Esophagus (tissue), 2 donors: ENCODE measurements around the gene TMEM151A. TPM values are rescaled to one million over a fixed set of nuclear protein-coding genes. Genes with fewer than 3 reads are reported as not detected.

Experiments used
- H3K27ac ChIP-seq, 2 donors: one replicate each; pipeline ENCODE4 v1.5.1; 2013; ENCODE audit warnings: low read depth in 2 of 2, mild to moderate bottlenecking in 2 of 2, inconsistent platforms in 1 of 2, low read length in 1 of 2, moderate library complexity in 1 of 2
- H3K27me3 ChIP-seq, 2 donors: one replicate each; pipeline ENCODE4 v1.6.1; 2013; ENCODE audit warnings: low read length in 2 of 2, control low read depth in 1 of 2, mild to moderate bottlenecking in 1 of 2; ENCODE audit not compliant: insufficient read depth in 2 of 2, control insufficient read depth in 1 of 2
- H3K36me3 ChIP-seq, 2 donors: one replicate each; pipeline ENCODE4 v1.6.1; 2013; ENCODE audit warnings: low read length in 1 of 2; ENCODE audit not compliant: control insufficient read depth in 2 of 2, insufficient read depth in 2 of 2
- H3K4me1 ChIP-seq, 2 donors: one replicate each; pipeline ENCODE4 v1.6.1; 2013; ENCODE audit warnings: low read length in 1 of 2; ENCODE audit not compliant: control insufficient read depth in 2 of 2, insufficient read depth in 2 of 2
- H3K4me3 ChIP-seq, 2 donors: one replicate each; pipeline ENCODE4 v1.5.1; 2013; ENCODE audit warnings: low read length in 2 of 2, mild to moderate bottlenecking in 2 of 2, low read depth in 1 of 2, moderate library complexity in 1 of 2
- H3K9me3 ChIP-seq, 2 donors: one replicate each; pipeline ENCODE4 v1.6.1; 2013; ENCODE audit warnings: mild to moderate bottlenecking in 2 of 2, low read depth in 1 of 2, low read length in 1 of 2, moderate library complexity in 1 of 2; ENCODE audit not compliant: control insufficient read depth in 2 of 2, insufficient read depth in 1 of 2
- WGBS, 2 donors: extraction: QIAGEN DNeasy Blood & Tissue Kit; methylation state at CpG; one replicate each; pipeline ENCODE4 v1.1.7; 2013; 5-methylcytosine and 5-hydroxymethylcytosine counted together
- polyA plus RNA-seq, 2 donors: library from polyadenylated mRNA; stranded (reverse); fragments of 200-250 nt; gene quantifications; one replicate each; pipeline ENCODE4 v1.2.3, GENCODE V29; 2013
- donor health status: healthy with polysubstance abuse.
- donor health status: Bipolar disorder and iron deficiency.

Gene TMEM151A
- polyA plus RNA-seq, 2 donors, result 0.01 to 0.04 TPM

- Histone ChIP-seq H3K4me1 (peaks cover 3 to 11% of the 10 kb centered on the region in 2 donors), H3K27ac (no peak overlapping the region), H3K27me3 (no peaks in the 10 kb centered on the region), H3K36me3 (peaks cover 7 to 41% of the 10 kb centered on the region in 2 donors), H3K4me3 (no peak overlapping the region), H3K9me3 (no peaks in the 10 kb centered on the region)
- 89 to 92% methylated on average over 25 to 26 of the region's 26 CpGs for WGBS, 2 donors
Observed at GRCh38 chr11:66265531-66266377, 25.9 kb upstream of the TMEM151A start.

- Histone ChIP-seq H3K4me3 (no peak overlapping the region), H3K9me3 (no peaks in the 10 kb centered on the region), H3K27ac (peak overlapping the region in 1 of 2 donors; percentile 96), H3K27me3 (no peaks in the 10 kb centered on the region), H3K36me3 (peaks cover 7 to 35% of the 10 kb centered on the region in 2 donors), H3K4me1 (peaks cover 3 to 11% of the 10 kb centered on the region in 2 donors)
- 74 to 77% methylated on average over 20 of the region's 20 CpGs for WGBS, 2 donors
Observed at GRCh38 chr11:66266378-66267038, 25.2 kb upstream of the TMEM151A start.

- Histone ChIP-seq H3K4me1 (peaks cover 3 to 11% of the 10 kb centered on the region in 2 donors), H3K4me3 (peak overlapping the region; percentile 59 to 63), H3K27ac (peak overlapping the region; percentile 95 to 96), H3K27me3 (no peaks in the 10 kb centered on the region), H3K36me3 (peaks cover 10 to 35% of the 10 kb centered on the region in 2 donors), H3K9me3 (no peaks in the 10 kb centered on the region)
- 18 to 25% methylated on average over 13 of the region's 13 CpGs for WGBS, 2 donors
Observed at GRCh38 chr11:66267039-66267378, 24.7 kb upstream of the TMEM151A start.

- 0 to 1% methylated on average over 59 to 61 of the region's 61 CpGs for WGBS, 2 donors
- peak overlapping the region; percentile 59 to 63 for H3K4me3 ChIP-seq
- peak overlapping the region; percentile 95 to 96 for H3K27ac ChIP-seq
- H3K27me3 ChIP-seq, result no peaks in the 10 kb centered on the region
- peaks cover 7 to 35% of the 10 kb centered on the region in 2 donors for H3K36me3 ChIP-seq
- H3K4me1 ChIP-seq, result peaks cover 3 to 11% of the 10 kb centered on the region in 2 donors
- no peaks in the 10 kb centered on the region for H3K9me3 ChIP-seq
Observed at GRCh38 chr11:66267379-66268243, 24.1 kb upstream of the TMEM151A start.

- Histone ChIP-seq H3K36me3 (peaks cover 14 to 36% of the 10 kb centered on the region in 2 donors), H3K9me3 (no peaks in the 10 kb centered on the region), H3K27me3 (no peaks in the 10 kb centered on the region), H3K27ac (peak within 1 kb of the TSS; percentile 95 to 98), H3K4me1 (peaks cover 3 to 11% of the 10 kb centered on the region in 2 donors), H3K4me3 (peak within 1 kb of the TSS; percentile 77 to 84)
- WGBS, 2 donors, result 0 to 1% methylated on average over 63 to 64 of the region's 64 CpGs
Observed at GRCh38 chr11:66268244-66268951, 23.3 kb upstream of the TMEM151A start, which contains the start of gene RAB1B. Gene RAB1B, plus strand, starts transcription at chr11:66268639. Its CDS starts 41 bp downstream, at chr11:66268680.

- Histone ChIP-seq H3K9me3 (no peaks in the 10 kb centered on the region), H3K4me3 (peak overlapping the region; percentile 77 to 84), H3K36me3 (peaks cover 21 to 40% of the 10 kb centered on the region in 2 donors), H3K27me3 (no peaks in the 10 kb centered on the region), H3K4me1 (peaks cover 3 to 11% of the 10 kb centered on the region in 2 donors), H3K27ac (peak overlapping the region; percentile 95 to 98)
- WGBS, 2 donors, result 2 to 3% methylated on average over 32 of the region's 32 CpGs
Observed at GRCh38 chr11:66268952-66269905, 22.5 kb upstream of the TMEM151A start.

- Histone ChIP-seq H3K27me3 (no peaks in the 10 kb centered on the region), H3K9me3 (no peaks in the 10 kb centered on the region), H3K36me3 (peaks cover 22 to 49% of the 10 kb centered on the region in 2 donors), H3K27ac (no peak overlapping the region), H3K4me1 (peaks cover 3 to 5% of the 10 kb centered on the region in 2 donors), H3K4me3 (no peak overlapping the region)
- 89 to 95% methylated on average over 7 of the region's 7 CpGs for WGBS, 2 donors
Observed at GRCh38 chr11:66271816-66272215, 19.9 kb upstream of the TMEM151A start.

GRCh38 chr11:66272596-66272995 is 19.1 kb upstream of the TMEM151A start:
- H3K27ac ChIP-seq, result no peak overlapping the region
- H3K9me3 ChIP-seq, result no peaks in the 10 kb centered on the region
- peaks cover 22 to 49% of the 10 kb centered on the region in 2 donors for H3K36me3 ChIP-seq
- WGBS, 2 donors, result 62 to 81% methylated on average over 2 of the region's 2 CpGs
- no peak overlapping the region for H3K4me3 ChIP-seq
- H3K27me3 ChIP-seq, result no peaks in the 10 kb centered on the region
- peaks cover 2 to 3% of the 10 kb centered on the region in 2 donors for H3K4me1 ChIP-seq
